WTC11 (cell line): ENCODE data around the gene GRIN2C. TPM values are rescaled to one million over a fixed set of nuclear protein-coding genes. Genes with fewer than 3 reads are reported as not detected.

Source experiments
- ATAC-seq: fragments of 200-7000 bp; cut with Tn5 transposase; 2 replicates; pipeline ENCODE4 v1.10.0; 2021; ENCODE audit warnings: mild to moderate bottlenecking, moderate library complexity
- CTCF ChIA-PET: fragments of 300-600 bp; sonication (Branson Sonifier 250); formaldehyde crosslinking; loops from one replicate; lab custom pipeline; 2021; ENCODE audit warnings: antibody characterized with exemption; lab: Charles Lee
- POLR2A ChIA-PET: fragments of 350-600 bp; sonication (Branson Sonifier 250); formaldehyde crosslinking; loops from one replicate; lab custom pipeline; 2021; ENCODE audit warnings: antibody characterized with exemption; lab: Charles Lee
- DNase-seq: peaks from one replicate; pipeline ENCODE4 v3.0.0; 2021; ENCODE audit warnings: low spot score
- H3K27ac Mint-ChIP-seq: 2 replicates; pipeline ENCODE4 v1.8.0; 2021; ENCODE audit warnings: mixed read lengths
- H3K27me3 Mint-ChIP-seq: 2 replicates; pipeline ENCODE4 v1.8.0; 2021; ENCODE audit warnings: low read depth, mild to moderate bottlenecking, moderate library complexity, mixed read lengths
- H3K36me3 Mint-ChIP-seq: 2 replicates; pipeline ENCODE4 v1.8.0; 2021; ENCODE audit warnings: mixed read lengths
- H3K4me1 Mint-ChIP-seq: 2 replicates; pipeline ENCODE4 v1.8.0; 2022; ENCODE audit warnings: mixed read lengths
- H3K4me3 Mint-ChIP-seq: 2 replicates; pipeline ENCODE4 v1.8.0; 2021; ENCODE audit warnings: mild to moderate bottlenecking, moderate library complexity, mixed read lengths
- H3K9me3 Mint-ChIP-seq: 2 replicates; pipeline ENCODE4 v1.8.0; 2021; ENCODE audit warnings: mixed read lengths
- ARID4B ChIP-seq: sonication (generic); formaldehyde crosslinking; IDR thresholded peaks from 2 replicates; pipeline ENCODE4 v1.8.0; 2023; ENCODE audit warnings: missing genetic modification reagents, mild to moderate bottlenecking, borderline replicate concordance
- ATF2 ChIP-seq: sonication (generic); formaldehyde crosslinking; IDR thresholded peaks from 2 replicates; pipeline ENCODE4 v1.8.1; 2022; ENCODE audit warnings: low read depth, missing genetic modification reagents, borderline replicate concordance
- CREM ChIP-seq: sonication (generic); formaldehyde crosslinking; IDR thresholded peaks from 2 replicates; pipeline ENCODE4 v1.8.1; 2022; ENCODE audit warnings: mild to moderate bottlenecking, missing genetic modification reagents, moderate library complexity
- E2F4 ChIP-seq: sonication (generic); formaldehyde crosslinking; IDR thresholded peaks from 2 replicates; pipeline ENCODE4 v1.8.1; 2022; ENCODE audit warnings: low read depth, mild to moderate bottlenecking, moderate library complexity, missing genetic modification reagents, borderline replicate concordance
- ESRRA ChIP-seq: sonication (generic); formaldehyde crosslinking; IDR thresholded peaks from 2 replicates; pipeline ENCODE4 v1.8.1; 2022; ENCODE audit warnings: mild to moderate bottlenecking, missing genetic modification reagents, borderline replicate concordance
- ETV6 ChIP-seq: sonication (generic); formaldehyde crosslinking; IDR thresholded peaks from 2 replicates; pipeline ENCODE4 v1.8.1; 2022; ENCODE audit warnings: mild to moderate bottlenecking, missing genetic modification reagents
- GABPB1 ChIP-seq: sonication (generic); formaldehyde crosslinking; IDR thresholded peaks from 2 replicates; pipeline ENCODE4 v1.8.1; 2023; ENCODE audit warnings: mild to moderate bottlenecking, missing genetic modification reagents
- GTF2I ChIP-seq: fragments of 250-450 bp; sonication (Bioruptor Pico); conservative IDR thresholded peaks from 2 replicates; pipeline ENCODE4 v1.4.0; 2021; ENCODE audit warnings: mild to moderate bottlenecking
- JUN ChIP-seq: sonication (generic); formaldehyde crosslinking; IDR thresholded peaks from 2 replicates; pipeline ENCODE4 v1.8.0; 2023; ENCODE audit warnings: mild to moderate bottlenecking, missing genetic modification reagents
- KAT7 ChIP-seq: sonication (generic); formaldehyde crosslinking; IDR thresholded peaks from 2 replicates; pipeline ENCODE4 v1.8.1; 2023; ENCODE audit warnings: missing genetic modification reagents, mild to moderate bottlenecking, borderline replicate concordance
- MAX ChIP-seq: sonication (generic); formaldehyde crosslinking; IDR thresholded peaks from 2 replicates; pipeline ENCODE4 v1.8.0; 2022; ENCODE audit warnings: mild to moderate bottlenecking, missing genetic modification reagents
- MLX ChIP-seq: sonication (generic); formaldehyde crosslinking; IDR thresholded peaks from 2 replicates; pipeline ENCODE4 v1.8.1; 2023; ENCODE audit warnings: mild to moderate bottlenecking, missing genetic modification reagents, moderate library complexity
- MXD4 ChIP-seq: fragments of 250-450 bp; sonication (Bioruptor Pico); IDR thresholded peaks from 2 replicates; pipeline ENCODE4 v1.8.0; 2021; ENCODE audit warnings: mild to moderate bottlenecking, moderate library complexity, borderline replicate concordance
- SP1 ChIP-seq: sonication (generic); formaldehyde crosslinking; conservative IDR thresholded peaks from 2 replicates; pipeline ENCODE4 v1.8.1; 2022; ENCODE audit warnings: missing genetic modification reagents
- ZBTB21 ChIP-seq: sonication (generic); formaldehyde crosslinking; IDR thresholded peaks from 2 replicates; pipeline ENCODE4 v1.8.1; 2023; ENCODE audit warnings: mild to moderate bottlenecking, missing genetic modification reagents, borderline replicate concordance
- ZNF281 ChIP-seq: sonication (generic); formaldehyde crosslinking; IDR thresholded peaks from 2 replicates; pipeline ENCODE4 v1.8.0; 2023; ENCODE audit warnings: mild to moderate bottlenecking, missing genetic modification reagents
- ZNF317 ChIP-seq: sonication (generic); formaldehyde crosslinking; IDR thresholded peaks from 2 replicates; pipeline ENCODE4 v1.8.1; 2023; ENCODE audit warnings: low read depth, mild to moderate bottlenecking, moderate library complexity, missing genetic modification reagents, borderline replicate concordance
- ZNF423 ChIP-seq: fragments of 250-450 bp; sonication (Bioruptor Pico); IDR thresholded peaks from 2 replicates; pipeline ENCODE4 v2.1.2; 2022; ENCODE audit warnings: mild to moderate bottlenecking, moderate library complexity
- ZNF425 ChIP-seq: fragments of 250-450 bp; sonication (Bioruptor Pico); conservative IDR thresholded peaks from 2 replicates; pipeline ENCODE4 v1.9.0; 2021; ENCODE audit warnings: mild to moderate bottlenecking
- total RNA-seq: library from RNA; stranded (reverse); gene quantifications from 3 replicates; pipeline ENCODE4 v1.2.3, GENCODE V29; 2021

Gene GRIN2C
- total RNA-seq, 1 experiment from 2014 or later: 0.31 TPM

GRCh38 chr17:74892974-74893911 lies 33.6 kb upstream of the GRIN2C start, which contains the start of gene FADS6 (continued):
- TF ChIP-seq GTF2I (no peak), ZNF281 (CRISPR knock-in tag) (0 out of 2 replicates have a peak, but pooled peaks have one; percentile 45), ZNF317 (peak; percentile 74; the same call in 1 of the 2 replicates), ETV6 (CRISPR knock-in tag) (0 out of 2 replicates have a peak, but pooled peaks have one; percentile 31), ZBTB21 (CRISPR knock-in tag) (peak; percentile 15; the same call in 1 of the 2 replicates), MAX (CRISPR knock-in tag) (peak; percentile 59; the same call in 1 of the 2 replicates)

- CTCF ChIA-PET: interaction anchor here (0.5 to 2.8 kb wide), 8 partner anchors 11 to 69 kb away, joined by 3 to 12 read pairs (median 4); partner anchors contain the start of genes FDXR and OTOP2
- Mint-ChIP-seq H3K36me3 (no peaks in the 10 kb centered on the region), H3K27ac (no peak overlapping the region), H3K4me1 (peaks cover 10% of the 10 kb centered on the region), H3K27me3 (peaks cover 69% of the 10 kb centered on the region), H3K4me3 (peak overlapping the region; percentile 66), H3K9me3 (no peaks in the 10 kb centered on the region)
- DNase-seq: no peak
- POLR2A ChIA-PET: no interaction called here
- no peak for ATAC-seq
- TF ChIP-seq MLX (CRISPR knock-in tag) (no peak), E2F4 (CRISPR knock-in tag) (no peak), ESRRA (CRISPR knock-in tag) (no peak), ARID4B (no peak), JUN (CRISPR knock-in tag) (no peak), GABPB1 (CRISPR knock-in tag) (no peak), ZNF423 (CRISPR knock-in tag) (no peak), MXD4 (no peak), ZNF425 (no peak), ATF2 (CRISPR knock-in tag) (no peak), KAT7 (CRISPR knock-in tag) (no peak), MAX (CRISPR knock-in tag) (no peak), SP1 (CRISPR knock-in tag) (no peak), CREM (CRISPR knock-in tag) (no peak)
These were observed 32.5 kb upstream of the GRIN2C start for GRCh38 chr17:74892013-74892841.
